Right lung (tissue), 5 donors: ENCODE measurements around the gene NABP2. TPM values are rescaled to one million over a fixed set of nuclear protein-coding genes. Genes with fewer than 3 reads are reported as not detected.

Source experiments
- DNase-seq, 2 donors: peaks; one replicate each; pipeline ENCODE4 v3.0.0-alpha.2; 2013
- polyA plus RNA-seq, 5 donors: library from polyadenylated mRNA; unstranded; fragments of 120-200 nt; gene quantifications; one replicate each; pipeline versions ENCODE4 v1.2.1 to v1.2.3, GENCODE V29; 2013; ENCODE audit warnings: inconsistent platforms in 1 of 5, low replicate concordance in 1 of 5; ENCODE audit not compliant: insufficient read length in 5 of 5, insufficient read depth in 1 of 5

The NABP2 gene
- polyA plus RNA-seq, 5 donors, result 24.6 to 31.3 (median 25.6) TPM

DNA sequence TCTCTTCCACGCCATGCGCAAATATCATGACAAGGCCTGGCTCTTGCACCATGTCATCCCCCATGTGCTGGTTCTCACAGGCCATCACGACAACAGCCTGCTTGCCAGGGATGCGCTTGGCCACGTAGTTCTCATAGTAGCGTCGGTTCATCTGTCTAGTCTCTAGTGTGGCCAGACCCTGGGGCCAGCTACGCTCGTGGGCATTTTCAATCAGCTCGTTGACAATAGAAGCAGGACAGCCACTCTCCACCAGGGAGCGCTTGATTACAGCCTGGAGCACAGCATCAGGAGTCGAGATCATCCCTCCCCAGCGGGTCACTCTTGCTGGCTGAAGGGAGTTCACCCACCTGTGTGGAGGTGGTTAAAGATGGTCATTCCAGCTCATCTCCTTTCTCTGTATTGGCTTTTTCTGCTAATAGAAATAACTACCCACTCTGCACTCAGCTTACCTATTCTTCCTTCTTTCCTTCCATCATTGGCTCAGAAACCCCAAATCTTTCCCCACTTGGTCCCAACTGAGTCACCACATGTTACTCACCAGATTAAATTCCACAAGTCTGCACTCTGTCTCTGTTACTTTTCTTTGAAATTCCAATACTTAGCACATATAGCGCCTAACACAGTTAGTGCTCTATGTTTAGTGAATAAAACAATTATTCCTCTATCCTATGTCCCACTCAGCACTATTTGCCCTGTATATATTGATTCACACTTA lies 17.5 kb upstream of the NABP2 start:
- DNase-seq, result no peak

DNA sequence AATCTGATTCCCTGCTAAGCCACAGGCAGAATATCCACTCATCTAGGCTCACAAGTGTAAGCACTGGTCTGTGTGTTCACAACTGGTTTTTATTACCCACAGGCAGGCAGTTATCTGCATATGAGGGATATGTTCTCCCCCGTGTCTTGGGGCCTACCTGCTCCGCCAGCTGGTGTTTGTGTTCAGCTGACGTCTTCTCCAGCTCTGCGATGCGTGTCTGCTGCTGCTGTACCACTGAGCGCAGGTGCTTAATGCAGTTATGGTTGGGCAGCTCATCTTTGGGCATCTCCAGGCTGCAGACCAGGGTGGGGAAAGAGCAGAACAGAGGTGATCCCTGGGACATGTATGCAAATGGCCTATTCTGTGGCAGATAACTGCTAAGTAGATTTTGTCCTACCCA lies 16.1 kb upstream of the NABP2 start:
- no peak for DNase-seq

DNA sequence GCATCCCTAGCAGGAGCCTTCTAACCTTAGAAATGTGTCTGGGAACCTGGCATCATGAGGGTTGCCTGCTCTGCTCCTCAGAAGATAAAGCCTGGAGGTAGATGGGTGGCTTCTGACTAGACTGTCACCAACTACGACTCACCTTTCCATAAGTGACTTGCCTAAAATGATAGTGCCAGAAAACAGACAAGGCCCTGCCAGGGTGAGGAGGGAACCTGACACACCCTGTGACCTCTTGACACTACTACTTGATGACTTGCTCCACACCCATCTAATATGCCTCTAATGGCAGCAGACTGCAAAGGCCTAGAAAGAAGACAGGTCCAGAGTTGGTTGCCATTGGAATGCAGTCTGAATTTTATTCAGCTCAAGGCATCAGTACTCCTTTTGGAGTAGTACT lies 11.8 kb upstream of the NABP2 start:
- DNase-seq, result no peak

DNA sequence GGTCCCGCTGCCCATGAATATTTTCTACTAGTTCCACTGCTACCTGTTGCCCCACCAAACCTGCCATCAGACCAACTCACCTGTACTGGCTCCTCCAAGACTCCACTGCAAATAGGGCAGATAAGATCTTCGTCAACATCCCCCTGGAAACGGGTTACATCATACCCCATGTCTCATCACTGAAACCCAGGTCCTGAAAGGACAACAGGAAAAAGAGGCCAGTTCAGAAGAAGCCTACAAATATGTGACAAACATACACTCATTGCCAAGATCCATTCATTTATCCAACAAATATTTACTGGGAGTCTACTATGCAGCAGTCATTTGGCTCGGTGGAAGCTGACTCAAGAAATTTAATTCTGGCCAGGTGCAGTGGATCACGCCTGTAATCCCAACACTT lies 10.3 kb upstream of the NABP2 start:
- no peak for DNase-seq

DNA sequence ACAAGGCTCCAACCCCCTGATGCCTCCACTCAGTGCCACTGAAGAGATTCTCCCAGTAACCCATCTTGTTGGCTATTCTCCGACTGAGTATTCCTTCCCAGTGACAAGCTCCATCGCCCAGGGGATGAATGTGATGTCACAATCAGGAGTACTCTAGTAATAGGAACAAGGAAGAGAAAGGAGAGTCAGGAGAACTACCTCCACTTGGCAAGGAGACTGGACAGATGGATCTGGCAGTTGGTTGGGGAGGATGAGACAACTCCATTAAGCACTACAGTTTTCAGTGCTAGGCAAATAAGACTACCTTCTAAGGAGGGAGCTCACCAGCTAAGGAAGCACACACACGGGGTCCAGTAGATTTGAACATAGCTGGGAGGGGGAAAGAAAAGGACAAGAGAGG lies 7.7 kb upstream of the NABP2 start:
- no peak for DNase-seq

DNA sequence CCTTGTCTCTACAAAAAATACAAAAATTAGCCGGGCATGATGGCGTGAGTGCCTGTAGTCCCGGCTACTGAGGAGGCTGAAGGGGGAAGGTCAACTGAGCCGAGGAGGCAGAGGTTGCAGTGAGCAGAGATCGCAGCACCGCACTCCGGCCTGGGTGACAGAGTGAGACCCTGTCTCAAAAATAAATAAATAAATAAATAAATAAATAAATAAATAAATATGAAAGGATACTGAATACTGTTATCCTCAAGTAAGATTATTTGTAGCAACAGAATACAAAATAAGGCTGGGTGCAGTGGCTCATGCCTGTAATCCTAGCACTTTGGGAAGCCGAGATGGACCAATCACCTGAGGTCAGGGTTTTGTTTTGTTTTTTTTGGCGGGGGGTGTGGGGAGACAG lies 4.3 kb upstream of the NABP2 start:
- DNase-seq, result no peak

DNA sequence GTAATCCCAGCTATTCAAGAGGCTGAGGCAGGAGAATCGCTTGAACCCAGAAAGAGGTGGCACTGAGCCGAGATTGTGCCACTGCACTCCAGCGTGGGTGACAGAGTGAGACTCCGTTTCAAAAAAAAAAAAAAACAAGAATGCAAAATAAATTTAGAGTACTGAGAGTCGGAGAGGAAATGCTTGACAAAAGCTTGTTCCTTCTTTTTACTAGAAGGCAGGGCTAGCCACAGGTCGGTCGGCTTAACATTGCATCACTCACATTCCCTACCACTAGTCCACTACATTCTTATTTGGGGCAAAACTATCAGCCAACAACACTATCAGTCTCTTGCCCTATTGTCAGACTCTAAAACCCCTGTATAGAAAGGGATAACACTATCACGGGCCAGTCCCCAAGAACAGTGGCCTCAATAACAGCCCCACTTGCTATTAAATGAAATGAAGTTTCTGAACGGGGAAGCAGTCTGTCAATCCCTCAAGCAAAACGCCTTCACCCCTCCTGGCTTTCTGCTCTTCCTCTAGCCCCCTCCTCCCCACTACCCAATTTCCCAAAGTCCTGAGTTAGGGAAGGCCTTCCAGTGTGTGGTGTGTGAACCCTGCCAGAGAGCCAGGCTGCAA lies 3.4 kb upstream of the NABP2 start:
- no peak for DNase-seq

DNA sequence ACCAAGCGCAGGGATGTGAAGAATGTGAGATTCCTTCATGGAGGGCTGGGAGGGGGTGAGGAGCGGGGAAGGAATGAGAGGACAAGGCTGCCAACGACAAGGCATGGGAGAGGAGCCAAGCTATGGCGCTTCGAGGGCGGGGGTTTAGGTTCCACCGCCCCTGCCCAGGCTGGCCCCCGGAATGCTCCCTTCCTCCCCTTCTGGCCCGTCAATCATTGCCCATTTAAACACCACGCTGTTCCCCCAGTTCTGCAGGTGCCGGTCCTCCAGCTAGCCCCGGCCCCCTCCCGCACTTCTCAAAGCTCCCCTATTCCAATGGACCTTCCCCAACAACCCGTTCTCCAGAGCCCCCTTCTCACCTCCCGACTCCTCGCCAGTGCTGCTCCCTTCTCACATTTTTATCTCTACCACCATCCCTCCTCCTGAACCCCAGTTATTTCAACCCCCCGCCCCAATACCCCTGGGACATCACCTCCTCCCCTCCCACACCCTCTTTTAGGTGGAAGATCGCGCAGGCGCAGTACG lies 2.8 kb upstream of the NABP2 start:
- DNase-seq, result peak; percentile 80 to 82

DNA sequence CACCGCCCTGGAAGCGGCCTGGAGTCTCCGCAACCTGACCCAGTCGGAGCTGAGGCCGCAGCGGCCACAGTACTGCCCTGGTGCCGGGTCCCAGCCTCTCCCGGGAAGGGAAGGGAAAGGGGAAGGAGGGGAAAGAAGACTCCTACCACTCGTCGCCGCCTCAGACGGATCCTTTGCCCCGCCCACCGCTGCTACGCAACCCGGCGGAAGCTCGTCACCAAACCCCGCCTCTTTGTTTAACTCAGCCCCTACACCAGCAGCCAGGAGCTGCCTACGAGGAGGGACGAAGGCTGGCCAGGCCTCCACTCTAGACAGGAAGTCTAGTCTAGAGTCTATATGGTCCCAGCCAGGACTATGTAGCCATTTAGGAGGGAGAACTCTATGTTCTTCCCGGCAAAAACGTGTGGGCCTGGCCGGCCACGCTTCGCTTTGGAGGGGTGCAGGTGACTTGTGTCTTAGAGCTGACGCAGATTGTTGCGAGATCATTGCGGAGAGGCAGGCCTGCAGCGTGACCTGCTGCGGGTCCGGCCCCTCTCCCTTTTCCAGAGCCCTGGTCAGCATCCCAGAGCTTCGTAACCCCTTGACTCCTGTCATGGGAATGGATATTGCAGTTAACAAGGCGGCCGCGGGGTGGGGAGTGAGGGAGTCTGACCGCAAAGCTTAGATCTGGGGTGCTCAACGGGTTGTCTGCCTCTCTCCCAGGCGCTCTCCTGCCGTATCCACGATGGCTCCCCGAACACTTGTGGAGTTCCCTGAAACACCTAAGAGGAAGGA lies 2.2 kb upstream of the NABP2 start, which contains the start of gene RNF41:
Gene RNF41 (minus strand): TSS at position 166 of the 774 bp plus-strand sequence. CDS start 7,875 bp downstream, outside the sequence.
- DNase-seq, result peak; percentile 97 to 99

DNA sequence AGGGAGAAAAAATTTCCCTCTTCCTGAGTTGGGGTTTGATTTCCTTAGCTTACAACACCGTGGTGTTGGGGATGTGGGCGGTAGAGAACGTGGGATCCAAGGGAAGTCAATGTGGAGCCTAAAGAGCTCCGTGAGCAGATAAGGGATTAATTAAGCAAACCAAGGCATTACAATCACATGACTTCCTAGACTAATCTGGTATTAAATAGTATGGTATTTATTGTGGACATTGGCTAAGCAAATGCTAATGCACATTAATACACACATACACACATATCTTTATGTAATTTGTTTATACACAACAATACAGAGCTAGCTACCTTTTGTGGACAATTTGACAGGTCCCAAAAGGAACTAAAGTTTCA lies 1.6 kb upstream of the NABP2 start:
- DNase-seq, result peak; percentile 20 to 21

DNA sequence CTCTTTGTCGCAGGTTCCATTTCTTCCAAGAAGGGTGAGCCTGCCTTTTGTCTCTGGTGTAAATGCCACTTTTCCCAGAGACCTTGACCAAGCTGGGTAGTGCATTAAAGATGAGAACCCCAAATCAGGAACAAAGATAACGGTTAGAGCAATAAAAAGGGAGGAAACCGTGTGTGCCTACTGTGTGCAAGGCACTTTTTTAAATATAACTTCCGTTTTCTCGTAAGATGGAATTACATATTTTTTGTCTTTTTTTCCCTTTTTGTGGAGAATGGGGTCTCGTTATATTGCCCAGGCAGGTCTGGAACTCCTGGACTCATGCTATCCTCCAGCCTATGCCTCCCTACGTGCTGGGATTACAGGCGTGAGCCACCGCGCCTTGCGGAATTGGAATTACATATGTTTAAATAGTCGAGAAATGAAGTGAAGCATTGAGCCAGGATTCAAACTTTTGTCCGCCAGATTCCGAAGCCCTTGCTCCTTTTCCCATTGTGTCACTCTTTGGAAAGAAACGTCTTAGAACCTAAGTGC lies 506 bp upstream of the NABP2 start:
- no peak for DNase-seq

DNA sequence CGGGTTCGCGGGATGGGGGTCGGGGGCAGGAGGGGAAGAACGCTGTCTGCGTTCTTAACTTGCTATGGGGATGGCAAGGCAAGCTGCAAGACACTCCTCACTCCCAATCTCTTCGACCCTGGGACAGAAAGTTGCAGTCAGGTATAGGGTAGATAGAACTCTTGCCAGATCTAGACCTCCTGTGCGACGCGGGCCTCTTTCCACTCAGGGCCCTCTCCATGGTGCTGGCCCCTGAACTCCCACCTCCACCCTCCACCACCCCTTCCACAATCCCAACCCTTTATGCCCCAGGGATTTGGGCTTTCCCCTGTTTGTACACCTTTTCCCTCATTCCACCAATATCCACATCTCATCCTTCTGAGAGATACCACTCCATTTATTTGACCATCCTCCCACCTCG lies 812 bp downstream of the NABP2 start:
- no peak for DNase-seq

DNA sequence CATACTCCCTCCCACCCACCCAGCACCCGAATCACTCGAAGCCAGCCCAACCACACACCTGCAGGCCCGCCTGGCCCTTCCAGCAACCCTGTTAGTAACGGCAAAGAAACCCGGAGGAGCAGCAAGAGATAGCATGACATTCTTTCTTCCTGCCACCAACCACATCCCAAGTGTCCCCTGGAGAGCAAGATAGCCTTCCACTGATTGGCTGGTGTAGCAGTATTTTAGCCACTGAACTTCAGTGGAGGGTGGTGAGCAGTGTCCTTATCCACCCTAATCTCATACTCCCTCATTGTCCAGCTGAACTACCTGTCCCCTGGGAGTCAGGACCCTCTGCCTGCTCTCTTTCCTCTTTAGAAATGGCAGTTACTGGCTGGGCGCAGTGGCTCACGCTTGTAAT lies 4.9 kb downstream of the NABP2 start:
- DNase-seq, result no peak

DNA sequence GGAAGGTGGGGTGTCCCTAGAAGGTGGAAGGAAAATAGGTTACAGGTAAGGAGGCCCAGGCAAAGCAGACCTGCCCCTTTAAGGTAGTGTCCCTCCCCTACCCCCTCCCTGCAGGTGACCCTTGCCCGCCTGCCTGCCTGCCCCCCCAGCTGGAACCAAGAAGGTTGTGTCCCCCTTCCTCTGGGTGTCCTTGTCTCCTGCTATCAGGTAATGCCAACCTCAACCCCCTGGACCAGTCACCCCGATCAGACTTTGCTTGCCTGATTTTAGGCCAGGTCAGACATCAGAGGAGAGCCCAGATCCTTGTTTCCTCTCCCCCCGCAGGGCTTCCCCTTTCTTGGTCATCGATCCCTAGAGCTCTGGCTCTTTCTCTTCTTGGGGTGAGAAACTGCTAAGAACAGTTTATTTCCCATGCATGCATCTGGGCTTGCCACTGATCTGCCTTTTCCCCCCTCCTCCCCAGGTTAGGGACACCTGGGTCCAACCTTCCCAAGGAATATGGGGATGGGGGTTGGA lies 5.8 kb downstream of the NABP2 start, which contains the start of gene SLC39A5:
Gene SLC39A5 (plus strand): TSS at position 136 of the 516 bp plus-strand sequence. CDS start 1,224 bp downstream, outside the sequence.
- no peak for DNase-seq

DNA sequence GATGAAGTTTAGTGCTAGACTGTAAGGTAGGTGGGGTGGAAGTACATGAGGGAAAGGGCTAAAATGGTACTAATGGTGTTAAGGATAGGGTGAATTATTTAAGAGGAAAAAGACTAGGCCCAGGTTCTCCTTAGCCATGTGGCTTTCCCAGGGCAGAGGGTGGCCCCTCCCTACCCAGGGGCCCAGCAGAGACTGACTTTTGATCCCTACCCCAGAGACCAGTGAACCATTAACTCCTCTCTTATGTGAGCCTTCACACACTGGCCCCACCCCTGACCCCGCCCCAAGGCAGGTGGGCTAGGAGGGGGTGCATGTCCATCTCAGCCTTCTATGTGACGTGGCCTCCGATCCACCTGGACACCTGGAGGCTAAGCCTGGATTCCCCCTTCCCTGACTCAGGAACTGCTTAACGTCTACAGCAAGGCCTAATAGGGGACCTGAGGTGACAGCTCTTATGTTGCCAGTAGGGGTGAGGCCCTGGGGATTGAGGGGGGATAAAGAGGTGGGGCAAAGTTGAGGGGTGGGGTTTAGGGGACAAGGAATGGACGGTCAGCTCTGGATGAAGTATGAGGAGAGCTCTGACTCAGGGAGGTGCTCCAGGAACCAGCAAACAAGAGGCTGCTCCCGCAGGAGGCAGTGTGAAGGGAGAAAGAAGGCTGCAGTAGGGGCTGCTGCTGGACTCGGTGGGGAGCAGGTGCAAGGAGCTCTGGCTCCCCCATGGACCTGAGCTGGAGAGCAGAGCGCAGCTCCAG lies 6.5 kb downstream of the NABP2 start:
- DNase-seq, result no peak

DNA sequence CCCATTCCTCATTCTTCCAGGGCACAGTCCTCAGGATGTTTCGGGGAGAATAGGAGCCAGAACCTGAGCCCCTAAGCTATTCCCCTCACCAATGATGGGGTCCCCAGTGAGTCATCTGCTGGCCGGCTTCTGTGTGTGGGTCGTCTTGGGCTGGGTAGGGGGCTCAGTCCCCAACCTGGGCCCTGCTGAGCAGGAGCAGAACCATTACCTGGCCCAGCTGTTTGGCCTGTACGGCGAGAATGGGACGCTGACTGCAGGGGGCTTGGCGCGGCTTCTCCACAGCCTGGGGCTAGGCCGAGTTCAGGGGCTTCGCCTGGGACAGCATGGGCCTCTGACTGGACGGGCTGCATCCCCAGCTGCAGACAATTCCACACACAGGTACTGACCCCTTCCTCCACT lies 7.0 kb downstream of the NABP2 start:
- no peak for DNase-seq

DNA sequence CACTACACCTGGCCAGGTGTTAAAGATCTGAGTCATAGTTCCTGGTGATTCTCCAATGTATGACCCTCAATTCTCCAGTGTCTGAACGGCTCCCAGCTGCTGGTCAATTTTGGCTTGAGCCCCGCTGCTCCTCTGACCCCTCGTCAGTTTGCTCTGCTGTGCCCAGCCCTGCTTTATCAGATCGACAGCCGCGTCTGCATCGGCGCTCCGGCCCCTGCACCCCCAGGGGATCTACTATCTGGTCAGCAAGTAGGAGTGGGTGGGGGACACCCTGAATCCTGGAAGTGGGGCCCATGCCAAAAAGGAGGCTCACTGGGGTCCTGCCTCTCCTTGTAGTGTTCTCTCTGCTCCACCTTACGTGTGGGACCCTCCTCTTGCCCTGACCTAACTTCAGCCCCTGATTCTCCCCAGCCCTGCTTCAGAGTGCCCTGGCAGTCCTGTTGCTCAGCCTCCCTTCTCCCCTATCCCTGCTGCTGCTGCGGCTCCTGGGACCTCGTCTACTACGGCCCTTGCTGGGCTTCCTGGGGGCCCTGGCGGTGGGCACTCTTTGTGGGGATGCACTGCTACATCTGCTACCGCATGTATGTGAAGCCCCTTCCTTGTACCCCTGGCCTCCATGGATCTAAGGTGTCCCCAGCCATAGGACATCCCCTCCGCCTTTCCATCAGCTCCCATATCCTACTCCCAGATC lies 10.7 kb downstream of the NABP2 start:
- no peak for DNase-seq

DNA sequence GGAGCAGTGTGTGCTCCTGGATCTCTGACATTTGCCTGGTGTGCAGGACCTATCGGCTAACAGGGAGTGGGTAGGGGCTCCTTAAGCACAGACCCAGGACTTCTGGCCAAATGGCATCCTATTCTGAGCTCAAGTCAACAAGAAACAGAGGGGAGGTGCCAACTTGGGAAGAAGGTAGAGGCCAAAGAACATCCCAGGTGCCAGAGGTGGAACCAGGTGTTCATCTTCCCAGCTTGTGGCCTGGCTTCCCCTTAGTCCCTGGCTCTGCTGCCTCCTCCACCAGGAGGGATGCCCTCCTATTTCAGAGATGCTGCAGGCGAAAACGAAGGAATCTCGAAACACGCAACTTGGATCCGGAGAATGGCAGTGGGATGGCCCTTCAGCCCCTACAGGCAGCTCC lies 11.9 kb downstream of the NABP2 start:
- no peak for DNase-seq

DNA sequence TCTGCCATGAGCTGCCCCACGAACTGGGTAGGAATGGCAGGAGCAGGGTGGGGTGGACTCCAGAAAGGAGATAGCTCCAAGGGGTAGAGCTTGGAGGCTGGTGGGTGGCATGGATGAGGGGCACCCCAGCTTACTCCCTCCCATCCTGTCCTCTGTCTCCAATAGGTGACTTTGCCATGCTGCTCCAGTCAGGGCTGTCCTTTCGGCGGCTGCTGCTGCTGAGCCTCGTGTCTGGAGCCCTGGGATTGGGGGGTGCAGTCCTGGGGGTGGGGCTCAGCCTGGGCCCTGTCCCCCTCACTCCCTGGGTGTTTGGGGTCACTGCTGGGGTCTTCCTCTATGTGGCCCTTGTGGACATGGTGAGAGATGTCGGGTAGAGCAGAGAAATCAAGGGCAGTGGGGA lies 12.8 kb downstream of the NABP2 start:
- DNase-seq, result no peak

DNA sequence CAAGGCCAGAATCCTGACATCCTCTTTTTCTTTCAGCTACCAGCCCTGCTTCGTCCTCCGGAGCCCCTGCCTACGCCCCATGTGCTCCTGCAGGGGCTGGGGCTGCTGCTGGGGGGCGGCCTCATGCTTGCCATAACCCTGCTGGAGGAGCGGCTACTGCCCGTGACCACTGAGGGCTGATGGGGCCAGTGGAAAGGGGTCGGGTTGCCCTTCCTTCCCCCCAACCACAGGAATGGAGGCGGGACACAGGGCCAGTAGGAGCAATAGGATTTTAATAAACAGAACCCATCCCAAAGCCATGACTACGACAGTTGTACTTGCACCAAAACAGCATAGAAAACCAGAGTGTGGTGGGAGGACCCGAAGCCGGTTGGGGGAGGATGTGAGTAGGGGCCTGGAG lies 13.4 kb downstream of the NABP2 start:
- no peak for DNase-seq
